NCI-H748 (cell line): ENCODE results near the gene ANO1.
"Not testable (repeated sequence)": the region's sequence is repeated elsewhere in the genome, so short reads cannot be mapped to it uniquely, and the experiment has no call there.

Experiments
- DNase-seq: peaks from one replicate; lab custom pipeline; 2025; ENCODE audit not compliant: unreplicated experiment; lab: John Stamatoyannopoulos, UW

Gene ANO1

GRCh38 chr11:70205049-70205725, 127.1 kb downstream of the ANO1 start:
- DNase-seq, result no peak

- no peak for DNase-seq
These were observed 127.6 kb downstream of the ANO1 start for GRCh38 chr11:70205766-70206165.

GRCh38 chr11:70206226-70206981, 128.3 kb downstream of the ANO1 start:
- no peak for DNase-seq

GRCh38 chr11:70206982-70207376, 128.9 kb downstream of the ANO1 start:
- no peak for DNase-seq

- no peak for DNase-seq
These were observed 129.5 kb downstream of the ANO1 start for GRCh38 chr11:70207531-70208131.

GRCh38 chr11:70209391-70209912, 131.3 kb downstream of the ANO1 start:
- no peak for DNase-seq

- no peak for DNase-seq
These were observed 132.0 kb downstream of the ANO1 start for GRCh38 chr11:70210051-70210501.

GRCh38 chr11:70210530-70210929, 132.4 kb downstream of the ANO1 start:
- no peak for DNase-seq

GRCh38 chr11:70212227-70212811, 134.2 kb downstream of the ANO1 start:
- DNase-seq, result no peak

GRCh38 chr11:70217388-70217787, 139.3 kb downstream of the ANO1 start:
- not testable (repeated sequence) for DNase-seq

GRCh38 chr11:70218076-70218475, 140.0 kb downstream of the ANO1 start:
- DNase-seq, result not testable (repeated sequence)

- no peak for DNase-seq
These were observed 142.0 kb downstream of the ANO1 start for GRCh38 chr11:70220136-70220535.

GRCh38 chr11:70220920-70221319, 142.8 kb downstream of the ANO1 start:
- no peak for DNase-seq

- DNase-seq, result no peak
These were observed 147.6 kb downstream of the ANO1 start for GRCh38 chr11:70225681-70226177.

GRCh38 chr11:70226183-70226582, 148.1 kb downstream of the ANO1 start:
- DNase-seq, result no peak

GRCh38 chr11:70226967-70227366, 148.8 kb downstream of the ANO1 start:
- DNase-seq, result no peak

- DNase-seq, result no peak
These were observed 151.6 kb downstream of the ANO1 start for GRCh38 chr11:70229737-70230136.

- DNase-seq, result no peak
These were observed 152.2 kb downstream of the ANO1 start for GRCh38 chr11:70230151-70230839.

GRCh38 chr11:70230840-70231710, 153.0 kb downstream of the ANO1 start:
- DNase-seq, result no peak

GRCh38 chr11:70233034-70233433, 154.9 kb downstream of the ANO1 start:
- no peak for DNase-seq
